ENCODE measurements around the gene SMIM23. TPM values are rescaled to one million over a fixed set of nuclear protein-coding genes. Genes with fewer than 3 reads are reported as not detected.
A peak's percentile ranks its signal among the peaks of the same experiment; 100 is the strongest.

The SMIM23 gene
- polyA plus RNA-seq (ENCODE audit: insufficient read length): not detected
- long read RNA-seq, donor 1: 0 reads
- long read RNA-seq, donor 2: 0 reads
- long read RNA-seq, donor 3: 0 reads
- long read RNA-seq, donor 4: 0 reads
- long read RNA-seq, donor 5: 0 reads
- long read RNA-seq, donor 6: 0 reads
- long read RNA-seq, donor 7: 0 reads
- long read RNA-seq, donor 8: 0 reads

GRCh38 chr5:171785517-171785916 is at the start of gene SMIM23:
Gene SMIM23 (plus strand): TSS chr5:171785817. CDS start chr5:171785872, 55 bp downstream.
- DNase-seq: no peak

DNA sequence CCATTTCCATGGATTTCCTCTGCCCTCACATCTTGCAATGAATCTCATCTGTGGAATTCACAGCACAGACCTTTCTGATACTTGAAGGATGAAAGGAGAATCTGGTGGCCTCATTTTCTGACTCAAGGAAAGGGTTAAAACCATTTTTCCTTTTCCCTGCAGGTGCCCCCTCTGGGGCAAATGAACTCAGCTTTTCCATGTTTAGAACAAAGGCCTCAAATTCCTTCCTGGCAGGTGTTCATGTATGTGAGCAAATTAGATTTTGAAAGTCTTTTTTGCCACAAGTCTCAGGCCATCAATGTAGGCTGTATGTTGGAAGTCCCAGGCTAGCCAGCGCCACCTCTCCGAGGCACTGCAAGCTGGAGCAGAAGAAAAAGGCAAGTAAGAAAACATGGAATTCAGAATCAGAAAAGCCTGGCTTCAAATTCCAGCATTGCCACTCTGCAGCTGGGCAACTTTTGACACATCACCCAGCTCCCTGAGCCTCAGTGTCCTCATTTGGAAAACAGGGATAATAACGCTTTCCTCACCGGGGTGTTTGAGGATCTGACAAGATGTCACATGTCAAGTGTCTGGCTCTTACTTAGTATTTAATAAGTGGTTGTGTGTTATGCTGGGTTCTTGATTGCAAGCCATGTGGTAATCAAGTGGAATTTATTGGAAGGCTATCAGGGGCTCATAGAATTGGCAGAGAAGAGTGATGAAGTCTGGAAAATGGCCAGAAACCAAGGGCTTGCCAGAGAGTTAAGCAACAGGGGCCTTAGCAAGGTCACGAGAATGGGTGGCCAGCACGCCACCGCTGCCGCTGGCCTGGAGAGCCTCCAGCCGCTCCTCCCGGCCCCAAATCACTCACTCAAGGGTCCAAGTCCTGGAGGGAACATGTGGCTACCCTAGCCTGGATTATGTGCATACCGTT is 48.4 kb upstream of the SMIM23 start:
- no peak for DNase-seq

DNA sequence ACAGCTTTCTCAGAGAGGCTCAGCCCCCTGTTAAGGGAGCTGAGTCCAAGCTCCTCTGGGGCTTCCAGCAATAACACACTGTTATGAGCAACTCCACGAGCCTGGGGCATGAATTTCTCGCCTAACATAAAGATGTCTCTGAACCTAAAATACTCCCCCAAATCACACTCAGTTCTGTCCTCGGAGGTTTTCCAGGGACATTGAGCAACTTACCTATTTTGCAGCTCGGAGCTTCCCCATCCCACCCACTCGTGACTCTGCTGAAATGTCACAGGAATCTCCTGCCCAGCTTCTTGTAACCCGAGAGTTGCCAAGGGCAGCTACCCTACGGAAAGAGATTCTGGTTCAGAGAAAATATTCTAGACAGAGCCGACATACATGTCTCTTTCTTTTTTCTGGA is 47.1 kb upstream of the SMIM23 start:
- DNase-seq: no peak

DNA sequence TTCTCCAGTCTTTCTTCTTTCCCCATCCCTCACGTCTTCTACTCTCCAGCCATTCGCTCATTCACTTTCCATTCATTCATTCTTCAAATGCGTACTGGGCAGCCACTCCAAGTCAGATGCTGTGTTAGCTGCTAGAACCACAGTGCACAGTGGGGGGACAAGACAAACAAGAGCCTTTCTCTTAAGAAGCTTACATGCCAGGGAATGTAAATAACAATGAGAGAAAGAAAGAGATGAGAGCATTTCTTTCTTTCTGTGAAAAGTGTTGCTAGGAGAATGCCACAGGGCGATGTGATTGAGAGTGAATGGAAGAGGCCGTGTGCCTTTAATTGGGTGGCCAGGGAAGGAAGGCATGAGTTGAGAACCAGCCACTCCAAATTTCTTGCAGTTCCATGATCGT is 46.3 kb upstream of the SMIM23 start:
- DNase-seq: no peak

- no peak for DNase-seq
Measured at GRCh38 chr5:171743436-171744076, 42.1 kb upstream of the SMIM23 start.

DNA sequence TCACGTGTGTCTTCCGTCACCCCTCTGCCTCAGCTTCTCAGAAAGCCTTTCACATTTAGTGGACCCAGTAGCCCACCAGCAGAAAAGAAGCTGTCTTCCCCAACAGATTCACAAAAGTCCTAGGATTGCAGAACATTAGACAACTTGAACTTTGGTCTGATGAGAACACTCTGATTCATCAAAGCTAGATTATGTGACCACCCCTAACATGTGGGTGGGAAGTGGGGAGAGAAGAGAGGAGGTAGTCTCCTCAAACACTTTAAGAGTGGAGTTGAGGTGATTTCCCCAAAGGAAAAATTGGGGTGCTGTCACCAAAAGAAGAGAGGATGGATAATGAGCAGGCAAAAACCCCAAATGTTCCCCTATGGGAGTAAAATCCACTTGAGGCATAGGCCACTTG is 41.4 kb upstream of the SMIM23 start:
- DNase-seq: no peak

DNA sequence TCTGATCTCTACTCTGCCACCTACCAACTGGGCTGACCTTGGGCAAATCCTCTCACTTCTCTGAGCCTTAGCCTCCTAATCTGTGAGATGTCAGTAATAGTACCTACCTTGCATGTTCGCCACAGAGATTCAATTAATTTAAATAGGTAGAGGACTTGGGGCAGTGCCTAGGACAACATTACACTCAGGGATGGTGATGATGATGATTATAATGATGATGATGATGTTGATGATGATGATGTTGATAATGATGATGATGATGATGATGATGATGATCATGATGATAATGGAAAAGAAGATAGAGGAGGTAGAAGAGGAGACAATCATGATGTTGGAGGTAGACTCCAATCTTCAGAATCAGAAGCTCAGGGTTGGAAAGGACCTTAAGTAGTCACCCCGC is 40.7 kb upstream of the SMIM23 start:
- DNase-seq: no peak

- no peak for DNase-seq
Measured at GRCh38 chr5:171745602-171746001, 40.0 kb upstream of the SMIM23 start.

GRCh38 chr5:171747061-171747859 is 38.4 kb upstream of the SMIM23 start:
- DNase-seq: no peak

DNA sequence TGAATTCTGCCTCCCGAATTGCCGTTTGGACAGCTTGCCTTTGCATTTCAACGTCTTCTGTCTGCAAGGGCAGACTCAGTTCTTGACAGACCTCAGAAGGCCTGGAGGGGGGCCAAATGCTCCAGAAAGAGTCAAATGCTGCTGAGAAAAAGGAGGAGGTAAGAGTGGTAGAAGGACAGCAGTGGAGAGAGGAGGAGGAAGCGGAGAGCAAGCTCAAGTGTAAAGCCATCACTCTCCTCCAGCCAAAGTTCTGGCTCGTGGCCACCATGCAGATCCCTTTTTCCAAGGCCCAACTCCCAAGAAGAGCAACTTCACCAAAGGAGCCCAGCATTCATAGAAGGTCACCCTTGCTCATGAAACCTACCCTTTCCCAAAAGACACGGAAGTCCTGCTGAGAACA is 36.9 kb upstream of the SMIM23 start:
- no peak for DNase-seq

DNA sequence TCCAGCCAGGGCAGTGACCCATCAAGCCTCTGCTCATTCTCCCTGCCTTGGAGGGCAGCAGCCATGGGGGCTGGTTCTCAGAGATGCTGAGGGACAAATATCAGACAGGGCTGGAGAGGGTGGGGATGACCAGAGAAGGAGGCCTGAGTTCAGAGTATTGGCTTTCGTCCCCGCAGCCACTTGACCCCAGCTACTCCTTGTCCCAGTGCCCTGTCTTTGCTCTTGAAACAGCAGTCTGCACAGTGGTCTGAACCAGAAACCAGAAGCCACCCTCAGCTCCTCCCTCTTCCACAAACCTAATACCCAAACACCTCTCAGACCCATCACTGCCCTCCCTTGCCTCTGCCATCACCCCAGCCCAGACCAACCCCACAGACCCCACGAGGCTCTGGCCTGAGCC is 36.3 kb upstream of the SMIM23 start:
- DNase-seq: no peak

GRCh38 chr5:171750311-171750788 is 35.3 kb upstream of the SMIM23 start:
- DNase-seq: no peak

- DNase-seq: no peak
Measured at GRCh38 chr5:171755354-171755821, 30.2 kb upstream of the SMIM23 start.

- DNase-seq: no peak
Measured at GRCh38 chr5:171757853-171758535, 27.6 kb upstream of the SMIM23 start.

DNA sequence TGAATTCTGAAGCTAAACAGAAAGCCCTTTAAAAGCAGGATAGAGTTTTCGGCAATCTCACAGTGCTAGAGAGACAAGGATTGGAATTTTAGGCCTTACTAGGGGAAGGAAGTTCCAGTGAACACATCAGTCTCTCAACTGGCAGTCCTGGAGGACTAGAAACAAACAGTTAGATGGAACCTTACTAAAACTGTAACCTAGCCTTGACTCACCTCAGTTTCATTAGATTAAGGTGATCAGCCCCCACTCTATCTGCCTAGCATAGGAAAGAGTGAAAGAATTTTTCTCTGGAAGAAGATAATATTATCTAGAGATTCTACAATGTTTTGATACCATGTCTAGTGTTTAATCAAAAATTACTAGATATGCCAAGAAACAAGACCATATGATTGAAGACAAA is 25.8 kb upstream of the SMIM23 start:
- DNase-seq: no peak

GRCh38 chr5:171762021-171762608 is 23.5 kb upstream of the SMIM23 start:
- DNase-seq: no peak

- DNase-seq: no peak
Measured at GRCh38 chr5:171762903-171763302, 22.7 kb upstream of the SMIM23 start.

GRCh38 chr5:171764265-171764664 is 21.4 kb upstream of the SMIM23 start:
- DNase-seq: no peak

DNA sequence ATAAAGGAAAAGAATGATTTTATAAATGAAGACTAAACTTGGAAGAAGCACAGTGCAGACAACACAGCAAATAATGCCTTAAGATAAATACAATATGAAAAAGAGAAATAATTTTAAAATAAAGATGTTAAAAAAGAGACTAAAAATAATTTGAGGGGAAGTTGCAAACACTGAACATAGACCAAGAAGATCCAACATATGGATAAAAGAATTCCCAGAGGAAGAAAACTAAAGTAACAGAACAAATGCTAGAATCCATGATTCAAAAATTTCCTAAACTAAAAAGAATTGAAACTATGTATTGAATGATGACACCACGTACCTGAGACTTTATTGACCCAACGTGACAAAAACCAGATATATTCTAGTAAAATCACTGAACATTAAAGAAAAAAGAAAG is 18.7 kb upstream of the SMIM23 start:
- no peak for DNase-seq

DNA sequence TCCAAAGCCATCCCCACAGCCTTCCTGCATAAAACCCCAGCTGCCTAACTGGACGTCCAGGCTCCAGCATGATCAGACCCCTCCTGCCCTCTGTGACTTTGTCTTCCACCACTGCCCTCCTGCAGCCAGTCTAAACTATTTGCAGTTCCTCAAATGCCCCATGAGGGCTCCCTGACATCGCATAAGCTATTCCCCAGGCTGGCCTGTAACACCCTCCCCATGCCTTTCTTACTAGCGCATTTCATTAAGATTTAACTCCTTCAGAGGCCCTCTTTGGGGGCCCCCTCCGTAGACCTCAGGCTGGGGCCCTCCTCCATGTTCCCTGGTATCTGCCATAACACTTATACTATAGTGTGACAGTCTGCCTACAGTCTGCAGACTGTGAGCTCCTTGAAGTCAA is 15.5 kb upstream of the SMIM23 start:
- no peak for DNase-seq

- DNase-seq: peak; percentile 5
Measured at GRCh38 chr5:171771856-171772255, 13.8 kb upstream of the SMIM23 start.

Measured in left kidney (tissue), 8 donors.